ENCODE results near the gene ABHD17C.

- no peak for TF ChIP-seq CTCF (IDR thresholded peaks at IDR 0.05)
- TF ChIP-seq POLR2A (IDR thresholded peaks at IDR 0.05): no peak
Observed at GRCh38 chr15:80783260-80783659, 88.2 kb downstream of the ABHD17C start.
